GM21447 (cell line): ENCODE results near the gene CCNB3.

Experiments
- ATAC-seq: cut with Tn5 transposase; IDR thresholded peaks from one replicate; pipeline ENCODE4 v1.9.1; 2021; ENCODE audit not compliant: unreplicated experiment

The CCNB3 gene

DNA sequence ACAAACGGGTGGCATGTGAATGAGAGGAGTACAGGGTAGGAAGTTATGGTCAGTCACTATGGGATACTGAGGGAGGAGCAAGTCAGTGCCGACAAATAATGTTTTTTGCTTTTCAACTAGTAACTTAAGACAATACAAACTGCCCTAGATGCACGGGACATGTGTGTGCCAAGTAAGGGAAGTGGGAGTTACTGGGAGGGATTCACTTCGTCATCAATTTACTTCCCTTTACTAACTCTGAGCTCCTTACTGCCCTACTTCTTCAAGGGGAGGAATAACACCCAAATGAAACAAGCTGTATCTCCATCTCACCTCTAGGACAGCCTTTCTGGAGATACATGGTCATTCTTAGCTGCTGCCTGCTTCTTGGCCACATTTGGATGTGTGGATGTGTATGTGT, 168.4 kb downstream of the CCNB3 start:
- ATAC-seq = no peak

- ATAC-seq = no peak
Measured at GRCh38 chrX:50375481-50376267, 171.1 kb downstream of the CCNB3 start.

DNA sequence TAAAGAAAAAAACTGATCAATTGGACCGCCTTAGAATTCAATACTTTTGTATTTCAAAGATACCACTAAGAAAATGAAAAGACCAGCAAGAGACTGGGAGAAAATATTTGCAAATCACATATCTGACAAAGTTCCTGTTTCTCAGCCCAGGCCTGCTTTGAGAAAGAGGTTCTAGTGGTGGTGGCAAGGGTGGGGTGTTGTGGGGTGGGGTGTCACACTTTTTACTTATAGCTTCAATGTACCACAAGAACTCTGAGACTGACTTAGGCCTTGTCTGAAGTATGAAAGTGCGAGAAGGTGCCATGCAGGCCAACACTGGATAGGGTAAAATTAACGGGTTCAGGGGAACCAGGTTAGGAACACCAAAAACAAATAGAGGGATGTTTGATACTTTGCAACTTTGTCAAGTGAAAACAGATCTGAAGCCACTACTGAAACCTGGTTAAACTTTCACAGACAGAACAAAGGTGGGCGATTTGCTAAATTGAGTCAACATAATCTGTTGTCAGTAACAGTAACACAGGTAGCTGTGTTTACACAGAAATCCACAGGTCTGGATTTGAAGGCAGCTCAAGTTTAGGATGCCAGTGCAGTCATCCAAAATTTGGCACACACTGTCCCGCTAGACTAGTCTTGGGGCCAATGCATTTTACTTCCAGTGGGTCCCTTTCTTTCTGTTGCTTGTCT, 177.3 kb downstream of the CCNB3 start:
- ATAC-seq = no peak

GRCh38 chrX:50386520-50386919, 182.0 kb downstream of the CCNB3 start:
- no peak for ATAC-seq

- no peak for ATAC-seq
Measured at GRCh38 chrX:50393902-50394301, 189.3 kb downstream of the CCNB3 start.
